Measurements from ENCODE around the gene OXA1L. TPM values are rescaled to one million over a fixed set of nuclear protein-coding genes. Genes with fewer than 3 reads are reported as not detected.
"Not testable (repeated sequence)": the region's sequence is repeated elsewhere in the genome, so short reads cannot be mapped to it uniquely, and the experiment has no call there.

The OXA1L gene
- total RNA-seq, 2 donors from 2014 or later, result 103 to 112 TPM

DNA sequence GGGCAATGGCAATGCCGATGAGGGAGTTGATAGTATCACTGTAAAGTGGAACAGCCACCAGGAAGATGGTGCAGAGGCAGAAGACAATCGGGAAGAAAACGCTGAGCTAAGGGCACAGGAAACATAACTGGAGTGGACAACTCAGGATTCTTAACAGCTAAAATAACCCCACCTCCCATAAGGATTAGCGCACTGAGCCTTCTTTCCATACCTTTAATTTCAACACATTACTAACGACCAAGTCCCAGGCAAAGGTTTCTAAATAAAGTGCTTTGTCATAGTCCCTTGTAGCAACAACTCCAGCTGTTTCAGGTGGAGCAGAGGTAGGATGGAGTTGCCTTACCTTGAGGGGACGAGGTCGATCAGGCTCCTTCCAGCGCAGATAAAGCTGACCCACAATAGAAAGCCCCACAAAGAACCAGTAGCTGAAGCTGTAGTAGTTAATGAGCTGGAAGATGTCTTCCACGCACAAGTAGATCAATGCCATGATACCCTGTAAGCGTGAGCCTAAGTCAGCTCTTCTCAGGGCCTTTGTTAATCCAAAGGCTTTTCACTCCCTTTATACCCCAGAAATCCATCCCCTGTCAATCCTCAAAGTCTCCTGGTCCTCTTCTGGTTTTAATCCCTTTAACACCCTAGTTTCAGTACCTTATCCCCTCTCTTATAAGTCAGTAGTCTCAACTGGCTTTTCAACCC is 7.7 kb downstream of the OXA1L start:
- H3K4me1 Mint-ChIP-seq (ENCODE audit: low read depth in 2 of 2), result peaks cover 6 to 9% of the 10 kb centered on the region in 2 donors
- DNase-seq (ENCODE audit: low spot score) (no peak), ATAC-seq (no peak)
- no peak overlapping the region for H3K4me3 Mint-ChIP-seq
- H3K36me3 Mint-ChIP-seq, result peaks cover 29% of the 10 kb centered on the region
- H3K27ac Mint-ChIP-seq, result peak overlapping the region in 1 of 2 donors; percentile 21
- no peaks in the 10 kb centered on the region for H3K27me3 Mint-ChIP-seq
- no peaks in the 10 kb centered on the region for H3K9me3 Mint-ChIP-seq

- Mint-ChIP-seq H3K36me3 (peaks cover 11% of the 10 kb centered on the region), H3K9me3 (no peaks in the 10 kb centered on the region), H3K27ac (no peak overlapping the region), H3K27me3 (no peaks in the 10 kb centered on the region), H3K4me1 (ENCODE audit: low read depth in 2 of 2) (peaks cover 0 to 3% of the 10 kb centered on the region in 2 donors), H3K4me3 (no peak overlapping the region)
- ATAC-seq, result no peak
- no peak for DNase-seq (ENCODE audit: low spot score)
Measured at GRCh38 chr14:22776215-22776614, 9.7 kb downstream of the OXA1L start.

DNA sequence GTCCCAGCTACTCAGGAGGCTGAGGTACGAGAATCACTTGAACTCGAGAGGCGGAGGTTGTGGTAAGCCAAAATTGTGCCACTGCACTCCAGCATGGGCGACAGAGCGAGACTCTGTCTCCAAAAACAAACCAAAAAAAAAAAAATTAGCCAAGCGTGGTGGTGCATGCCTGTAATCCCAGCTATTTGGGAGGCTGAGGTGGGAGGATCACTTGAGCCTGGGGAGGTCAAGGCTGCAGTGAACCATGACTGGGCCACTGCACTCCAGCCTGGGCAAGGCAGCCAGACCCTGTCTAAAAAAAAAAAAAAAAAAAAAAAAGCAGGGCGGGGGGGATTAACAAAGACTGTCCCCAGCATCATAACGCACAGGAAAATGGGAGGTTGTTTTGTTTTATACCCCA is 10.4 kb downstream of the OXA1L start:
- ATAC-seq; H3K36me3 Mint-ChIP-seq; H3K9me3 Mint-ChIP-seq; H3K27ac Mint-ChIP-seq; H3K27me3 Mint-ChIP-seq; H3K4me1 Mint-ChIP-seq (ENCODE audit: low read depth in 2 of 2); H3K4me3 Mint-ChIP-seq; DNase-seq (ENCODE audit: low spot score): not testable (repeated sequence)

DNA sequence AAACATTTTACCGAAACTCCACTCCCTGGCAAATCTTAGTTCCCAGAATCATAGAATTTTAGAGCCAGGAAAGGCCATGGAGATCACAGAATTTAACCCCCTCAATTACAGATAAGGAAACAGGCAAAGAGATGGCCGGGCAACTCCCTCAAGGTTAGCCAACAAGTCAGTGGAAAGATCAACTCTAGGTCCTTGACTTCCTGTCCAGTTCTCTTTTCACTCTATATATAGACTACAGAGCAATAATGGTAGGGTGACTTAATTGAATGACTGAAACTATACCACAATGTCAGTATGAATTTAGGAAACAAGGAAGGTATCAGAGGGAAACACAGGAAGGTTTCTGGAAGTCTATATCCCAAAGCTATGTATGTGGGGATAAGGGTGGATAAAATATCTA is 11.6 kb downstream of the OXA1L start:
- H3K36me3 Mint-ChIP-seq, result peaks cover 4% of the 10 kb centered on the region
- no peaks in the 10 kb centered on the region for H3K27me3 Mint-ChIP-seq
- H3K27ac Mint-ChIP-seq, result no peak overlapping the region
- no peaks in the 10 kb centered on the region for H3K9me3 Mint-ChIP-seq
- H3K4me1 Mint-ChIP-seq (ENCODE audit: low read depth in 2 of 2), result no peaks in the 10 kb centered on the region
- no peak for ATAC-seq
- DNase-seq (ENCODE audit: low spot score), result no peak
- H3K4me3 Mint-ChIP-seq, result no peak overlapping the region

- H3K27me3 Mint-ChIP-seq, result no peaks in the 10 kb centered on the region
- H3K4me3 Mint-ChIP-seq, result no peak overlapping the region
- no peaks in the 10 kb centered on the region for H3K9me3 Mint-ChIP-seq
- H3K36me3 Mint-ChIP-seq, result no peaks in the 10 kb centered on the region
- DNase-seq (ENCODE audit: low spot score) (no peak), ATAC-seq (peak in 1 of 2 donors; percentile 48)
- H3K4me1 Mint-ChIP-seq (ENCODE audit: low read depth in 2 of 2), result no peaks in the 10 kb centered on the region
- no peak overlapping the region for H3K27ac Mint-ChIP-seq
Measured at GRCh38 chr14:22780105-22780679, 13.7 kb downstream of the OXA1L start.

DNA sequence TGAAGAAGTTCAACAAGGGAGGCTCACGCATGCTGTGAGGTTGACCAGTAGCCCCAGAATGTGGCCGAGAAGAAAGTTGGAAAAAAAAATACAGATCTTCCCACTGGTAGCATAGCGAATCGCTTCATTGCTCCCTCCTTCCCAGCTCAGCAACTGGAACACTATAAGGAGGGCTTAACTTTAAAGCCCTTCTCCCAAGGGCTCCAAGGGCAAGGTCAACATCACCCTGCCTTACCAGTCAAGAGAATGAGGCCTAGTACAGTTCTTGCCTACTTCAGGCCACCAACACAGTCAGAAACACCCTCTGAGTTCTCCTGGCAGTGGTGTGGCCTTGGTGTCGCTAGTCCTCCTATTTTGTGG is 14.4 kb downstream of the OXA1L start:
- Mint-ChIP-seq H3K4me3 (no peak overlapping the region), H3K27ac (no peak overlapping the region), H3K27me3 (no peaks in the 10 kb centered on the region), H3K4me1 (ENCODE audit: low read depth in 2 of 2) (no peaks in the 10 kb centered on the region), H3K36me3 (no peaks in the 10 kb centered on the region), H3K9me3 (no peaks in the 10 kb centered on the region)
- DNase-seq (ENCODE audit: low spot score) (no peak), ATAC-seq (no peak)

DNA sequence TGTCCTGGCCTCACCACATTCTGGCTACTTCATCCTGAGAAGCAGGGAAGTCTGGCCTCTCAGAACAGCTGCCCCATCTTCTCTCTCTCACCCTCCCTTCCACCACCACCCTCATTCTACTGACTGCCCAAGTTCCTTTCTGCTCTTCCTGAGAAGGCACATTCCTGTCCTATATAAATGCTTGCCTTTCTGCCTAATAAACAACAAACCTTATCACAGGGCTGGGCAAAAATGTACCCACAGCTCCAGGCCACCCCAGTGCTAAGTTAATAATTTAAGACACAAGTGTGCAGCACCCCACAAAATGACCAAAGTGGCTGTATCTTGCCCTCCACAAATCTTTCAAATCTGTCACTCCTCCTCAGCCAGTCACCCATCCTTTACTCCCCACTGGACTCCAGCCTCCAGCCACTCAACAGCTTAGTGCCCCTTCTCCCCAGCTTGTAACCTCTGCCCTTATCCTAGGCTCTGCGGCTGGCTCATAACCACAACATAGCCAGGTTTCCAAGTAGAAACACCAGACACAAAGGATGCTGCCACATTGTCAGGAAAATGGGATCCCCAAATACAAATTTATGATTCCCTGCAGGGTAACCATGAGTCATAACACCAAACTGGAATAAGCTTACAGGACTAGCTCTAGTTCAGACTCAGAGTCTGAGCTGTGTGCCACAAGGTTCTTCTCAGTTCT is 15.0 kb downstream of the OXA1L start:
- Mint-ChIP-seq H3K4me1 (ENCODE audit: low read depth in 2 of 2) (no peaks in the 10 kb centered on the region), H3K27me3 (no peaks in the 10 kb centered on the region), H3K27ac (no peak overlapping the region), H3K4me3 (no peak overlapping the region), H3K9me3 (no peaks in the 10 kb centered on the region), H3K36me3 (no peaks in the 10 kb centered on the region)
- DNase-seq (ENCODE audit: low spot score) (no peak), ATAC-seq (no peak)

- Mint-ChIP-seq H3K4me1 (ENCODE audit: low read depth in 2 of 2) (no peaks in the 10 kb centered on the region), H3K27ac (no peak overlapping the region), H3K9me3 (no peaks in the 10 kb centered on the region), H3K36me3 (no peaks in the 10 kb centered on the region), H3K27me3 (peaks cover 0 to 12% of the 10 kb centered on the region in 2 donors), H3K4me3 (no peak overlapping the region)
- no peak for DNase-seq (ENCODE audit: low spot score)
- no peak for ATAC-seq
Measured at GRCh38 chr14:22786685-22787084, 20.2 kb downstream of the OXA1L start.

GRCh38 chr14:22791301-22791700 is 24.8 kb downstream of the OXA1L start:
- ATAC-seq (no peak), DNase-seq (ENCODE audit: low spot score) (no peak)
- peaks cover 7 to 19% of the 10 kb centered on the region in 2 donors for H3K27me3 Mint-ChIP-seq
- no peak overlapping the region for H3K4me3 Mint-ChIP-seq
- no peak overlapping the region for H3K27ac Mint-ChIP-seq
- H3K4me1 Mint-ChIP-seq (ENCODE audit: low read depth in 2 of 2), result no peaks in the 10 kb centered on the region
- no peaks in the 10 kb centered on the region for H3K9me3 Mint-ChIP-seq
- no peaks in the 10 kb centered on the region for H3K36me3 Mint-ChIP-seq

DNA sequence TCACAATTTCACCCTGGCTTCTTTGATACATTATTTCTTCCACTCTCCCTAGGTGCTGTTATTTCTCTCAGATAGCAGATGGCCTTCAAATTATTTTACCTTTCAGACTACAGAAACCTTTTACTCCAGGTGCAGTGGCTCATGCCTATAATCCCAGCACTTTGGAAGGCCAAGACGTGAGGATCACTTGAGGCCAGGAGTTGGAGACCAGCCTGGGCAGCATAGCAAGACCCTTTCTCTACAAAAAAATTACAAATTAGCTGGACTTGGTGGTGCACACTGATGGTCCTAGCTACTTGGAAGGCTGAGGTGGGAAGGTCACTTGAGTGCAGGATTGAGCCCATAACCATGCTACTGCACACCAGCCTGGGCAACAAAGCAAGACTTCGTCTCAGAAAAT is 25.7 kb downstream of the OXA1L start:
- no peak for ATAC-seq
- no peak for DNase-seq (ENCODE audit: low spot score)
- Mint-ChIP-seq H3K4me1 (ENCODE audit: low read depth in 2 of 2) (no peaks in the 10 kb centered on the region), H3K9me3 (no peaks in the 10 kb centered on the region), H3K36me3 (no peaks in the 10 kb centered on the region), H3K27ac (no peak overlapping the region), H3K4me3 (no peak overlapping the region), H3K27me3 (peaks cover 7 to 24% of the 10 kb centered on the region in 2 donors)

DNA sequence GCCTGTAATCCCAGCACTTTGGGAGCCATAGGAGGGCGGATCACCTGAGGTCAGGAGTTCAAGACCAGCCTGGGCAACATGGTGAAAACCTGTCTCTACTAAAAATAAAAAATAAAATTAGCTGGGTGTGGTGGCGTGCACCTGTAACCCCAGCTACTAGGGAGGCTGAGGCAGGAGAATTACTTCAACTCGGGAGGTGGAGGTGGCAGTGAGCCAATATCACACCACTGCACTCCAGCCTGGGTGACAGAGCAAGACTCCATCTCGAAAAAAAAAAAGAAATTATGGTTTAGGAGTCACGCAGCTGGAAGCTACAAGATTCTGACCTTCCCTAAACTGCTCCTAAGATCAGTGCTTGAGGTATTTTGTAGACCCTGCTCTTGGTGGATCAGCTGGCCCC is 27.1 kb downstream of the OXA1L start:
- H3K36me3 Mint-ChIP-seq; H3K4me1 Mint-ChIP-seq (ENCODE audit: low read depth in 2 of 2); DNase-seq (ENCODE audit: low spot score); H3K27ac Mint-ChIP-seq; H3K9me3 Mint-ChIP-seq; H3K4me3 Mint-ChIP-seq; ATAC-seq: not testable (repeated sequence)
- peaks cover 13 to 26% of the 10 kb centered on the region in 2 donors for H3K27me3 Mint-ChIP-seq

- no peaks in the 10 kb centered on the region for H3K36me3 Mint-ChIP-seq
- H3K9me3 Mint-ChIP-seq, result no peaks in the 10 kb centered on the region
- ATAC-seq (no peak), DNase-seq (ENCODE audit: low spot score) (no peak)
- no peak overlapping the region for H3K27ac Mint-ChIP-seq
- H3K4me3 Mint-ChIP-seq, result no peak overlapping the region
- no peaks in the 10 kb centered on the region for H3K4me1 Mint-ChIP-seq (ENCODE audit: low read depth in 2 of 2)
- H3K27me3 Mint-ChIP-seq, result peaks cover 17 to 28% of the 10 kb centered on the region in 2 donors
Measured at GRCh38 chr14:22793976-22794375, 27.5 kb downstream of the OXA1L start.

DNA sequence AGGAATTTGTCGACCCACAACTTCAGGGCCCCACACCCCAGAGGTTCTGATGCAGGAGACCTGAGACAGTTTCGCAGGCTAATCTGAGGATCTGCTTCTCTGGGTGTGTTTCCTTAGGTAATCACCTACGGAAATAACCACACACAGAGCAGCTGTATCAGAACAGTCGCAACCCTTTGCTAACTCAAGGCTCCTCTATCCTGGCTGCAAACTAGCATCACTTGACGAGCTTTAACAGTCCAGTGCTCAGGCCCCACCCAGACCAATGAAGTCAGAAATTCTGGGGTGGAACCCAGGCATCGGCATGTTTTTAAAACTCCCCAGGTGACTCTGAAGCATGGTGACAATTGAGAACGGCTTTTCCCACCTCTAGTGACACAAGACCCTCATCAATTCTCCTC is 28.1 kb downstream of the OXA1L start:
- H3K36me3 Mint-ChIP-seq, result no peaks in the 10 kb centered on the region
- no peak overlapping the region for H3K27ac Mint-ChIP-seq
- peaks cover 23 to 31% of the 10 kb centered on the region in 2 donors for H3K27me3 Mint-ChIP-seq
- DNase-seq (ENCODE audit: low spot score) (no peak), ATAC-seq (no peak)
- no peaks in the 10 kb centered on the region for H3K4me1 Mint-ChIP-seq (ENCODE audit: low read depth in 2 of 2)
- no peaks in the 10 kb centered on the region for H3K9me3 Mint-ChIP-seq
- no peak overlapping the region for H3K4me3 Mint-ChIP-seq

GRCh38 chr14:22796087-22796707 is 29.7 kb downstream of the OXA1L start:
- no peak overlapping the region for H3K27ac Mint-ChIP-seq
- H3K36me3 Mint-ChIP-seq, result no peaks in the 10 kb centered on the region
- H3K9me3 Mint-ChIP-seq, result no peaks in the 10 kb centered on the region
- H3K4me1 Mint-ChIP-seq (ENCODE audit: low read depth in 2 of 2), result no peaks in the 10 kb centered on the region
- DNase-seq (ENCODE audit: low spot score), result no peak
- peaks cover 35 to 36% of the 10 kb centered on the region in 2 donors for H3K27me3 Mint-ChIP-seq
- H3K4me3 Mint-ChIP-seq, result no peak overlapping the region
- ATAC-seq, result no peak
